ENCODE results near the gene DDTL. TPM values are rescaled to one million over a fixed set of nuclear protein-coding genes. Genes with fewer than 3 reads are reported as not detected.
"Not testable (repeated sequence)": the region's sequence is repeated elsewhere in the genome, so short reads cannot be mapped to it uniquely, and the experiment has no call there.

Gene DDTL
- total and polyA plus RNA-seq, 2 donors from 2014 or later, result 5.6 to 6.9 TPM

DNA sequence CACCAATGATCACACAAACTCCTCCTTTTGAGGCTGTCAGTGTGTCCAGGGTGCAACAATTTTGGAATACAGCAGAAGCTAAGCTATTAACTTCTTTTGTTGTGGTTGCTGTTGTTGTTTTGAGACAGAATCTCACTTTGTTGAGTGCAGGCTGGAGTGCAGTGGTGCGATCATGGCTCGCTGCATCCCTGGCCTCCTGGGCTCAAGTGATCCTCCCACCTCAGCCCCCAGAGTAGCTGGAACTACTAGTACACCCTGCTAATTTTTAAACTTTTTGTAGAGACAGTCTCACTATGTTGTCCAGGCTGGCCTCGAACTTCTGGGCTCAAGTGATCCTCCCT is 27.7 kb upstream of the DDTL start:
- H3K36me3 ChIP-seq (ENCODE audit: control insufficient read depth in 2 of 3, insufficient read depth in 3 of 3, low read length in 3 of 3), result no peaks in the 10 kb centered on the region
- H3K27ac ChIP-seq (ENCODE audit: low read depth in 2 of 2, low read length in 2 of 2), result no peak overlapping the region
- intact Hi-C loops (cut with DNase I), result no loop called here
- no peak for TF ChIP-seq CTCF (IDR thresholded peaks at IDR 0.05; ENCODE audit: borderline replicate concordance, extremely low read depth, insufficient read depth)
- FAIRE-seq (no peak), DNase-seq (no peak)
- no peaks in the 10 kb centered on the region for H3K27me3 ChIP-seq (ENCODE audit: control insufficient read depth, insufficient read depth, low read length)
- H3K4me3 ChIP-seq (ENCODE audit: low read length in 3 of 3), result no peak overlapping the region
- H3K4me1 ChIP-seq (ENCODE audit: control insufficient read depth in 2 of 3, insufficient read depth in 2 of 3, low read depth in 1 of 3, low read length in 3 of 3), result no peaks in the 10 kb centered on the region
- H3K9ac ChIP-seq (ENCODE audit: low read length in 3 of 3), result no peak overlapping the region
- H3K9me3 ChIP-seq (ENCODE audit: control insufficient read depth in 2 of 3, insufficient read depth in 1 of 3, low read length in 3 of 3), result no peaks in the 10 kb centered on the region

DNA sequence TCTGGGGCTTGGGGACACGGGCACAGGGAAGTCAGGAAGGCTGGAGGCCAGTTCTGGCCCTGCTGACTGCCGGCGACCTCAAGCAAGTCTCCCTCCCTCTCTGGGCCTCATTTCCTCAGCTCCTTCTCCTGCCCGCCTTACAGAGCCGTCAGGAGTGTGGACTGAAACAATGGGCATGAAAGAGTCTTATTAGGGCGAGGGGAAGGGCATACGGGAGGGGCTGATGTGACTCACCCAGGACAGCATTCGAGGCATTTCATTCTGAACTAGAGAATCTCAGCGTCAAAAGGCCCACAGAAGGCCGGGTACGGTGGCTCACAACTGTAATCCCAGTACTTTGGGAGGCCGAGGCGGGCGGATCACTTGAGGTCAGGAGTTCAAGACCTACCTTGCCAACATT is 26.5 kb upstream of the DDTL start:
- H3K4me3 ChIP-seq (ENCODE audit: low read length in 3 of 3); DNase-seq; H3K27me3 ChIP-seq (ENCODE audit: control insufficient read depth, insufficient read depth, low read length); H3K4me1 ChIP-seq (ENCODE audit: control insufficient read depth in 2 of 3, insufficient read depth in 2 of 3, low read depth in 1 of 3, low read length in 3 of 3); H3K9ac ChIP-seq (ENCODE audit: low read length in 3 of 3); FAIRE-seq; H3K36me3 ChIP-seq (ENCODE audit: control insufficient read depth in 2 of 3, insufficient read depth in 3 of 3, low read length in 3 of 3); H3K27ac ChIP-seq (ENCODE audit: low read depth in 2 of 2, low read length in 2 of 2); H3K9me3 ChIP-seq (ENCODE audit: control insufficient read depth in 2 of 3, insufficient read depth in 1 of 3, low read length in 3 of 3); intact Hi-C loops (cut with DNase I): not testable (repeated sequence)

DNA sequence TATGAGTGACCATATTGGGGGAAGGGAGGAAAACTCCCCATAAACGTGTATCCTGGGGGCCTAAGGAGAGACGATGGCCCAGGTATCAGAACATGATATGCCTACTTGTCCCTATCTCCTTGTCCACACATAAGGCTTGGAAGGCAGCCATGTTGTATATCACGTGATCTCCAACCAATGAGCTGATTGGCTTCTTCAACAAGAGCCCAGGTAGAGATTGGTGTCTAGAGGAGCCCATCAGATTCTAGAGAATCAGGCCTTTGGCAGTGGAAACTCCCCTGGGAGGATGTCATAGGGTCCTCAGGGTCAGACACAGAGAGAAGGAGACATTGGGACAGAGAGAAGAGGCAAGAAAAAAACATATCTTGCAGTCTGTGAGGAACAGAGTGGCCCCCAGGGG is 19.3 kb upstream of the DDTL start:
- H3K27me3 ChIP-seq (ENCODE audit: control insufficient read depth, insufficient read depth, low read length); H3K36me3 ChIP-seq (ENCODE audit: control insufficient read depth in 2 of 3, insufficient read depth in 3 of 3, low read length in 3 of 3); H3K27ac ChIP-seq (ENCODE audit: low read depth in 2 of 2, low read length in 2 of 2); H3K4me3 ChIP-seq (ENCODE audit: low read length in 3 of 3); H3K9me3 ChIP-seq (ENCODE audit: control insufficient read depth in 2 of 3, insufficient read depth in 1 of 3, low read length in 3 of 3); FAIRE-seq; H3K4me1 ChIP-seq (ENCODE audit: control insufficient read depth in 2 of 3, insufficient read depth in 2 of 3, low read depth in 1 of 3, low read length in 3 of 3); H3K9ac ChIP-seq (ENCODE audit: low read length in 3 of 3); DNase-seq; intact Hi-C loops (cut with DNase I): not testable (repeated sequence)

DNA sequence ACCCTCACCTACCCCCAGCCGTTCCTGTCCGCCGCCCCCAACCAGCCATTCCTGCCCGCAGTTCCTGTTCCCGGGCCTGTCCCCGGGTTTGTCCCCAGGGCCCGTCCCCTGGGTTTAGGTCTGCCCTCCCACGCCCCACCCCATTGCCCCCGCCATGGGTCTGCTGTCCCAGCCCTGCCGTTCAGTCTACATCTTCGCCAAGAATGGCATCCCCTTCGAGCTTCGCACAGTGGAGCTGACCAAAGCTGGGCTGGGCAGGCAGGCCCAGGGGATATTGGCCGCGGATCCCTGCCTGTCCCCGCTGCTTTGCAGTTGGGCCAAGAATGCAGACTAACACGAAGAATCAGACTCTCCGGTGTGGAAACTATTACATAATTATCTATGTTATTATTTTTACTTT is 16.9 kb upstream of the DDTL start:
- FAIRE-seq; H3K9ac ChIP-seq (ENCODE audit: low read length in 3 of 3); H3K36me3 ChIP-seq (ENCODE audit: control insufficient read depth in 2 of 3, insufficient read depth in 3 of 3, low read length in 3 of 3); intact Hi-C loops (cut with DNase I); DNase-seq; H3K4me3 ChIP-seq (ENCODE audit: low read length in 3 of 3); H3K9me3 ChIP-seq (ENCODE audit: control insufficient read depth in 2 of 3, insufficient read depth in 1 of 3, low read length in 3 of 3); H3K4me1 ChIP-seq (ENCODE audit: control insufficient read depth in 2 of 3, insufficient read depth in 2 of 3, low read depth in 1 of 3, low read length in 3 of 3); H3K27me3 ChIP-seq (ENCODE audit: control insufficient read depth, insufficient read depth, low read length); H3K27ac ChIP-seq (ENCODE audit: low read depth in 2 of 2, low read length in 2 of 2): not testable (repeated sequence)

GRCh38 chr22:23951383-23951782 is 15.3 kb upstream of the DDTL start:
- intact Hi-C loops (cut with DNase I), result not testable (repeated sequence)

DNA sequence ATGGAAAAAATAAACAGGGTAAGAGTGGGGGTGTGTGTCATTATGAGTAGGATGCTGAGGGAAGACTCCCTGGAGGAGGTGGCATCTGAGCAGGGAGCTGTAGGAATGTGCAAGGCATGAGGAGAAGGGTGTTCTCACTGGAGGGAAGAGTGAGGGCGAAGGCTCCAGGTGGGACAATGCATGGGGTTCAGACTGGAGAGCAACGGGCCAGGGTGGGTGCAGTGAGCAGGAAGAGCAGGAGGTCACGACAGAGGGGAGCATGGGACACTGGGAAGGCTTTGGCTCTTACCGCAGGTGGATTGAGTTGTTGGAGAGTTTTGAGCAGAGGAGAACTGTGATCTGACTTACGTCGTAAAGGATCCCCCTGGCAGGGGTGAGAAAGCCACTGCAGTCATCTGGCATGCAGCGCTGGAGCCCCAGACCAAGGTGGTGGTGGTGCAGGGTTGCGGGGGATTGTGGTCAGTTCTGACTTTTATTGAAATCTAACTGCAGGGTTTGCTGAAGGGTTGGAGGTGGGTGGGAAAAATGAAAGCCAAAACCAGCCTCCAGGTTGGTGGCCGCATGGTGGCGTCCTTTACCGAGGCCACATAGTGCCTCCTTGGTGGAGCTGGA is 13.8 kb upstream of the DDTL start:
- intact Hi-C loops (cut with DNase I); H3K9ac ChIP-seq (ENCODE audit: low read length in 3 of 3); H3K27me3 ChIP-seq (ENCODE audit: control insufficient read depth, insufficient read depth, low read length); H3K27ac ChIP-seq (ENCODE audit: low read depth in 2 of 2, low read length in 2 of 2); H3K36me3 ChIP-seq (ENCODE audit: control insufficient read depth in 2 of 3, insufficient read depth in 3 of 3, low read length in 3 of 3); H3K4me3 ChIP-seq (ENCODE audit: low read length in 3 of 3); H3K9me3 ChIP-seq (ENCODE audit: control insufficient read depth in 2 of 3, insufficient read depth in 1 of 3, low read length in 3 of 3); FAIRE-seq; H3K4me1 ChIP-seq (ENCODE audit: control insufficient read depth in 2 of 3, insufficient read depth in 2 of 3, low read depth in 1 of 3, low read length in 3 of 3): not testable (repeated sequence)
- peak in 1 of 5 donors; percentile 19 for DNase-seq

More at GRCh38 chr22:23951383-23951782, 15.3 kb upstream of the DDTL start:
- H3K9me3 ChIP-seq (ENCODE audit: control insufficient read depth in 2 of 3, insufficient read depth in 1 of 3, low read length in 3 of 3); H3K36me3 ChIP-seq (ENCODE audit: control insufficient read depth in 2 of 3, insufficient read depth in 3 of 3, low read length in 3 of 3); H3K27me3 ChIP-seq (ENCODE audit: control insufficient read depth, insufficient read depth, low read length); H3K4me3 ChIP-seq (ENCODE audit: low read length in 3 of 3); DNase-seq; H3K9ac ChIP-seq (ENCODE audit: low read length in 3 of 3); H3K4me1 ChIP-seq (ENCODE audit: control insufficient read depth in 2 of 3, insufficient read depth in 2 of 3, low read depth in 1 of 3, low read length in 3 of 3); H3K27ac ChIP-seq (ENCODE audit: low read depth in 2 of 2, low read length in 2 of 2); FAIRE-seq: not testable (repeated sequence)

DNA sequence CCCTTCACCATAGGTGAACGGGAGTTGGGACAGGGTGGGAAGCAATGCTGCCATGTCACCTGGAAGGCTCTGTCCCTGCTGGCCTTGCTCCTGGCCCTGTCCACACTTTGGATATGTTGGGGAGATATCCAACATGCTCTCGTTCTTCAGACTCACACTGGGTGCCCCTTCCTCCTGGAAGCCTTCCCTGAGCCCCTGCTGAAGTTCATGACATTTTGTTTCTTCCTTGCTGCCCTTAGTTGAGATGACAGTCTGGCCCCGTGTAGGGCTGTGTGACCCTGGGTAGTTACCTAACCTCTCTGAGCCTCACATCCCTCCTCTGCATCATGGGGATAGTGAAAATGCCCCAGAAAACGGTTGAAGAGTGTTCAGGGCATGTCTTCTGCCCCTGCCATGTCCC is 13.2 kb upstream of the DDTL start:
- H3K4me3 ChIP-seq (ENCODE audit: low read length in 3 of 3); FAIRE-seq; intact Hi-C loops (cut with DNase I); H3K9ac ChIP-seq (ENCODE audit: low read length in 3 of 3); H3K9me3 ChIP-seq (ENCODE audit: control insufficient read depth in 2 of 3, insufficient read depth in 1 of 3, low read length in 3 of 3); DNase-seq; H3K27ac ChIP-seq (ENCODE audit: low read depth in 2 of 2, low read length in 2 of 2); H3K4me1 ChIP-seq (ENCODE audit: control insufficient read depth in 2 of 3, insufficient read depth in 2 of 3, low read depth in 1 of 3, low read length in 3 of 3); H3K27me3 ChIP-seq (ENCODE audit: control insufficient read depth, insufficient read depth, low read length); H3K36me3 ChIP-seq (ENCODE audit: control insufficient read depth in 2 of 3, insufficient read depth in 3 of 3, low read length in 3 of 3): not testable (repeated sequence)
